ENCODE data around the gene AFF1.
A peak's percentile ranks its signal among the peaks of the same experiment; 100 is the strongest.
"Not testable (repeated sequence)": the region's sequence is repeated elsewhere in the genome, so short reads cannot be mapped to it uniquely, and the experiment has no call there.

AFF1 gene

GRCh38 chr4:87058356-87059073 is 123.7 kb downstream of the AFF1 start:
- DNase-seq = no peak

DNA sequence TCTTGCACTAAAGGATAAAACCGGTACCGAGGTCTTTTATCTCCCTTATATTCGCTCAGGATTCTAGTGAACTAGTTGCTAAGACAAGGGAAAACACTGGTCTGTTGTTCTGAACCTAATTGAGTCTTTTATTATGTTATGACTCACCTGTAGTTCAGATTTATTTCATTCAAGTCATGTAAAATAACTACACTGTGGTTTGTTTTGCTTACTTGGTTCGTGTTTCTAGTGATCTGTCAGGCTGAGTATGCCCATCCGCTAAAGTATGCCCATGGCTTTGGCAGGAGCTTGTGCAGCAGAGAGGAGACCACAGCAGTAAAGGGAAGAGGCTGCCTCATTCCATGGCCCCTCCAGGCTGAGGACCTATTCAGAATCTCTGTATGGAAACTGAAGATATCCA is 126.1 kb downstream of the AFF1 start:
- DNase-seq = no peak

DNA sequence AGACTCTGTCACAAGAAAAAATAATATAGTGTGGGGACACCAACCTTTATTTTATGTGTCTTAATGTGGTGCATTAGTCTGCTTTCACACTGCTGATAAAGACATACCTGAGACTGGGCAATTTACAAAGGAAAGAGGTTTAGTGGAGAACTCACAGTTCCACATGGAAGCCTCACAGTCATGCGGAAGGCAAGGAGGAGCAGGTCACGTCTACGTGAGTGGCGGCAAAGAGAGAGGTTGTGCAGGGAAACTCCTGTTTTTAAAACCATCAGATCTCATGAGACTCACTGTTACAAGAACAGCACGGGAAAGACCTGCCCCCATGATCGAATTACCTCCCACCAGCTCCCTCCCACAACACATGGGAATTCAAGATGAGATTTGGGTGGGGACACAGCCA is 130.2 kb downstream of the AFF1 start:
- no peak for DNase-seq

GRCh38 chr4:87066403-87067123 is 131.8 kb downstream of the AFF1 start:
- DNase-seq = no peak

- DNase-seq = no peak
Measured at GRCh38 chr4:87067124-87067885, 132.5 kb downstream of the AFF1 start.

DNA sequence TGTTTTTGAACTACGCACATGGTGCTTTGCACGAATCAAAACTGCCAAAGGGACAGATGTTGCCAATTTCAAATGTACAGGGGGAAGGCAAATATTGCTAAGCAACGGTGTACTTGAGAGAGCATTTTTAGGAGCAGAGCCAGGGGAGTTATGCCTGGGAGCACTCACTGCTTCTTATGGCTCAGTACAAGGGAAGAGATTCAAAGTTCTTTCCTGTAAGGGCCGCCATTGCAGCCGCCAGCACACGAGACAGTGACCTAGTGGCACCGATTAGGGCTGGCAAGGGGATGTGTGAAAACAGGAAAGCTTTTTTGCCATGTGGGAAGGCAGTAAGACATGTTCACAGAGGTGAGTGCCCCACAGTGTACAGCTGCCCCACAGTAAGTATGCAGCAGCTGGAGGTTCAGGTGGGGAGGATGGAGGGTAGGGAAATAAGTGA is 133.8 kb downstream of the AFF1 start:
- peak; percentile 96 for DNase-seq

- no peak for DNase-seq
Measured at GRCh38 chr4:87069037-87069742, 134.4 kb downstream of the AFF1 start.

- peak; percentile 32 for DNase-seq
Measured at GRCh38 chr4:87071401-87071800, 136.6 kb downstream of the AFF1 start.

- not testable (repeated sequence) for DNase-seq
Measured at GRCh38 chr4:87072545-87072944, 137.7 kb downstream of the AFF1 start.

DNA sequence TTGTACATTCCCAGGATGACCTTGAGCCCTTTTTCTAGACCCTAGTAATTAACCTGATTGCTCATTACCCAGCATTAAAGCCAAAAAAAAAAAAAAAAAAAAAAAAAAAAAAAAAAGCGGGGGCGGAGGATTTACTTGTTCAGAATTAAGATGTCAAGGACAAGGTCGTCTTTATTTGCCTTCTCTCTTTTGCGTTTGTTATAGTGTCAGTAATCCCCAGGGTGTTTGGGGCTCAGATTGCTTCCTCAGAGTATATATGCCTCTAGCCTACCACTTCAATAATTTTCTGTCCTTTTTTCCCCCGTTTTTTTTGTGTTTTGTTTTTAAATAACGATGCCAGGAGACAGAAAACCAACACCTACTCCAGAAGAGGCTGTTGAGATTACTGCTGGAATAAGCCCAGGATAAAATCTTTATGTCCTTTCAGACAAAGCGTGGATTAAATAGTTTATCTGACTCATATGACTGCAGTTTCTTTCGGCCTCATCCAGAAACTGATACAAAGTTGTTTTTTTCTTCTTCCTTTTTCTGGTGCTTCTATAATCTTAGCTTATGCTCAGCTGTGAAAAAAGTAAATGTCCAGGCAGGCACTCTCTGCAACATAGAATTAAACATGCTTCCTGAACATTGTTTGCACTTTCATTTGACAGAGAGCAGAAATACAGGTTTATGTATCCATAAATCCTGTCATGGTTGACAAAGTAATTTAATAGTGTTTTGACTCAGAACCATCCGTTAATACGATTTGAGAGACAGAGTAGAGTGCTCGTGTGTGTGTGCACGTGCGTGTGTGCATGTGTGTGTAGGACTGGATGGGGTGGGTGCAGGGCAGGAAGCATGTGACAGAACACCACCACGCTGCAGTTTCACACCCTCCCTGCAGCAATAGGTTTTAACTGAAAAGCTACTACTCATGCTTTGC is 138.6 kb downstream of the AFF1 start:
- DNase-seq = peak; percentile 51

GRCh38 chr4:87074121-87074488 is 139.3 kb downstream of the AFF1 start:
- no peak for DNase-seq

DNA sequence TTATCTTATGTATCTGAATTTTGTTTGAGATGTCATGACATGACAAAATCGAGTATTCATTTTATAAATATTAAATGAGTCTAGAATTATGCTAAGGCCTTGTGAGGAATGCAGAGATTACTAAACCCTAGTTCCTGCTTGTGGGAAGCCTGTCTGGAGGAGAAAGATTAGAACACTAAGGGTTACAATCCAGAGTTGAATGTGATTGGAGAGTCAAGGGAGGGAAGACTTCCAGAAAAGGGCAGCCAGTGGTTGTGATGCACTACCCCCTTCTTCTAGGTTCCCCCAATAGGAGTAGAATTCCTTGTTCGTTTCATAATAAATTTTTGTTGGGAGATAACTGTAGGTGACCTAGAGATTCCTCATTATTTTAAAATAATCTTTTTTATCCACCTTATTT is 141.1 kb downstream of the AFF1 start:
- no peak for DNase-seq

DNA sequence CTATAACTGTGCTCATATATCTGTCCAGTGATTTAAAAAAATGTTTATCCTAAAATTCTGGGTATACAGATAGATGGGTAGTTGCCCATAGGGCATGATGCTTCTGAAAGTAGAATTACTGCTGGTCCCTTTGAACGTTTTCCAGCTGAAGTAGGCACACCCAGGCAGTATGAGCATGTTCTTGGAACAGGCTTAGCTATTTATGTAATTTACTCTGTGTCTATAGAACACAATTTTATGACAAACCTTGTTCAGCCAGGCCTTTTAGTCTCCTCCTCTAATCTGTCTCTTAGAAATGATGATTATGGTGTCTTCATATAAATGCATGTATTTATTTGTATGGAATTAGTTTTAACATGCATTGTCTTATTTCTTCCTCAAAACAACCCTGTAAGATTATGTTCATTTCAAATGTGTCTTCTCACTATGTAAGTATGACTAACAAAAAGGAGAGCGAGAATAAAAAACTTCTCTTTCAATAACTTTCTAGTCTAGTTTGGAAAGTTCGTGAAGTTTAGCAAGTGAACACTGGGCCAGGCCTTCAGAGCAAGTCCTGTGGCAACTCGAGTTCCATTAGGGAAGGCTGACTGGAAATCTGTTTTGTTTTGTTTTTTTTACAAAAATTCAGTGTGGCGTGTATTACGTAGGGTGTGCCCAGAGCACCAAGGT is 142.0 kb downstream of the AFF1 start:
- no peak for DNase-seq

GRCh38 chr4:87077914-87078585 is 143.2 kb downstream of the AFF1 start:
- no peak for DNase-seq

DNA sequence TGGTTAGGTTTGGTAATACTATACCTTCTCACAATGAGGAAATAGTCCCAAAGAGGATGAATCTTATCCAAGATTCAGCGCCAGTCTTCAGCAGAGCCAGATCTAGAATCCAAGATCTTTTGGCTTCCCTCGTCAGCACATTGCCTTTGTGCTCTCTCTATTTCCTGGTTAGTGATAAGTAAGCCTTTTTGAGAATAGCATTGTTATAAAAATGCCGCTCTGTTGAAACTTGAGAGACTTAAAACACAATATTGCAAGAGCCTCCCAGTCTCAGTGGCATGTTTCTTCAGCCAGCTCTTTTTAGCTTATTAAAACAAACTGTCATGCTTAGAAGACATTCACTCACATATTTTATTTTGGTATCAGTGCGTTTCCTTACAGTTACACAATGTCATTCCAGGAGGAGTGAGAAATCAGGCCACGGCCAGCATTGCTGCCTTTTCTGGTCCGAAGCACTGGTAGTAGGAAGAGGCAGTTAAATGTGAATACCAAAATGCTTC is 144.2 kb downstream of the AFF1 start:
- DNase-seq = no peak

DNA sequence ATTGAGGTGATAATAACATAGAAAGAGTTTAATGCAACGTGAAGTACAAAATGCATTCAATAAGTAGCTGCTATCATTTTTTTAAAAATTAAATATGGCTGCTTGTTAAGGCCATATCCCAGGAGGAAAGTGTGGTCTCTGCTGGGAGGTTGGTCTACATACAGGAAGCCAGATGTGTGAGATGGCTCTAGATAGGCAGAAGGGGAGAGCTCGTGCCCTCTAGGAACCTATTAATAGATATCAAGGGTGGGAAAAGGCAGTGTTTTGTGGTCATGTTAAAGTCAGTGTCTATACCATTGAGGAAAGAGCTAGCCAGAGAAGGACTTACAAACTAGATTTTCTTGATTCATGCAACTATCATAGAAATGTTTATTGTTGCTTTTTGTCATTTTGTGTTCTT is 145.2 kb downstream of the AFF1 start:
- DNase-seq = no peak

DNA sequence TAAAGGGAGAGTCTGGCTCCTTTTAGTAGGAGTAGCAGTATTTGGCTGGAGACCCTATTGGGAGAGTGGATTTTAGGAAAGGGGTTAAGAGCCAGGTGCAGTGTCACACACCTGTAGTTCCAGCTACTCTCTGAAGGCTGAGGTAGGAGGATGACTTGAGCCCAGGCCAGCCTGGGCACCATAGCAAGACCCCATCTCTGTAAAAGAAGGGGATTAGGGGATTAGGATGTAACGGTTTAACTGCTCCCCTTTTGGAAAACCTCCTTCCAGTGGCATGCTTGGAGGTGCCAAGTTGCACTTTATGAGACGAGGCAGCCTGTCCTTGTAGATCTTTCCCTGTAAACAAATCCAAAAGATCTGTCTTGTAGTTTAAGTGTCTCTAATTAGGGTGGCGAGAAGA is 145.7 kb downstream of the AFF1 start:
- DNase-seq = no peak

- no peak for DNase-seq
Measured at GRCh38 chr4:87081826-87082225, 147.0 kb downstream of the AFF1 start.

DNA sequence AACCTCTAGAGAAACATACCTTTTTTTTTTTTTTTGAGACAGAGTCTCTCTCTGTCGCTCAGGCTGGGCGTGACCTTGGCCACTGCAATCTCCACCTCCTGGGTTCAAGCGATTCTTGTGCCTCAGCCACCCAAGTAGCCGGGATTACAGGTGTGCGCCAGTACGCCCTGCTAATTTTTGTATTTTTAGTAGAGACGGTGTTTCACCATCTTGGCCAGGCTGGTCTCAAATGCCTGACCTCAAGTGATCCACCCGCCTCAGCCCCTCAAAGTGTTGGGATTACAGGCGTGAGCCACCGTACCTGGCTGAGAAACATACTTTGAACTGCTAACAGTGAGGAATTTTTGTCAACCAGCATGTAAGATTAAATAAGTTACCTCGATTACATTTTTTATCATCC is 150.9 kb downstream of the AFF1 start:
- DNase-seq = not testable (repeated sequence)

GRCh38 chr4:87086143-87086805 is 151.5 kb downstream of the AFF1 start:
- no peak for DNase-seq

Measured in NCI-H446 treated with DMSO at 0.1 percent for 48 hours (cell line).